GM10266 (cell line): Measurements from ENCODE around the gene TPBGL.

ENCODE experiments used
- DNase-seq: peaks from one replicate; pipeline ENCODE4 v3.0.0; 2012; ENCODE audit errors: extremely low spot score
- TF ChIP-seq, protein P1 (sequence below): IDR thresholded peaks from 2 replicates; pipeline ENCODE4 v1.5.1; 2012; ENCODE audit warnings: mild to moderate bottlenecking, low read depth; ENCODE audit not compliant: control insufficient read depth, insufficient read depth; ENCODE audit errors: missing control alignments

TPBGL gene

DNA sequence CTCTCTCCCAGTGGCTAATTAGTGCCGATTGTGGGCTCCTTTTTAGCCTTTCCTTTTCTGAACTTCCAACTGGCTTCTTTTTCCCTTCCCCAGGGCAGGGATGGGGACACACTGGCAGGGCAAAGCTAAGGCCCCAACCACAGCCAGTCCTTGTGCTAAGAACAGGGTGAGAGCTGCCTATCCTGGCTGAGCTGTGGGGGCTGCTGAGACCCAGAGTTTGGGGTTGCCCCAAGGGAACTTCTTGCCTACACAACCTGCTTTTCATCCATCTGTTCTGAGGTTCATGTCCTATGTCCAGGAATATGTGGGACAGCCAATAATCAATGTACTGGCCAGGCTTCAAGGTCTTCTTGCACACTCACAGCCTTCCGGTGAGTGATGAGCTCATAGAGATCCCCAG lies 10.0 kb upstream of the TPBGL start:
- DNase-seq: no peak
- TF ChIP-seq, protein P1, sequence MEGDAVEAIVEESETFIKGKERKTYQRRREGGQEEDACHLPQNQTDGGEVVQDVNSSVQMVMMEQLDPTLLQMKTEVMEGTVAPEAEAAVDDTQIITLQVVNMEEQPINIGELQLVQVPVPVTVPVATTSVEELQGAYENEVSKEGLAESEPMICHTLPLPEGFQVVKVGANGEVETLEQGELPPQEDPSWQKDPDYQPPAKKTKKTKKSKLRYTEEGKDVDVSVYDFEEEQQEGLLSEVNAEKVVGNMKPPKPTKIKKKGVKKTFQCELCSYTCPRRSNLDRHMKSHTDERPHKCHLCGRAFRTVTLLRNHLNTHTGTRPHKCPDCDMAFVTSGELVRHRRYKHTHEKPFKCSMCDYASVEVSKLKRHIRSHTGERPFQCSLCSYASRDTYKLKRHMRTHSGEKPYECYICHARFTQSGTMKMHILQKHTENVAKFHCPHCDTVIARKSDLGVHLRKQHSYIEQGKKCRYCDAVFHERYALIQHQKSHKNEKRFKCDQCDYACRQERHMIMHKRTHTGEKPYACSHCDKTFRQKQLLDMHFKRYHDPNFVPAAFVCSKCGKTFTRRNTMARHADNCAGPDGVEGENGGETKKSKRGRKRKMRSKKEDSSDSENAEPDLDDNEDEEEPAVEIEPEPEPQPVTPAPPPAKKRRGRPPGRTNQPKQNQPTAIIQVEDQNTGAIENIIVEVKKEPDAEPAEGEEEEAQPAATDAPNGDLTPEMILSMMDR: no peak

GRCh38 chr11:75233754-75234172 lies 6.8 kb upstream of the TPBGL start:
- TF ChIP-seq, protein P1: no peak
- DNase-seq: no peak

- no peak for DNase-seq
- TF ChIP-seq, protein P1: no peak
Observed at GRCh38 chr11:75236062-75236461, 4.5 kb upstream of the TPBGL start.

DNA sequence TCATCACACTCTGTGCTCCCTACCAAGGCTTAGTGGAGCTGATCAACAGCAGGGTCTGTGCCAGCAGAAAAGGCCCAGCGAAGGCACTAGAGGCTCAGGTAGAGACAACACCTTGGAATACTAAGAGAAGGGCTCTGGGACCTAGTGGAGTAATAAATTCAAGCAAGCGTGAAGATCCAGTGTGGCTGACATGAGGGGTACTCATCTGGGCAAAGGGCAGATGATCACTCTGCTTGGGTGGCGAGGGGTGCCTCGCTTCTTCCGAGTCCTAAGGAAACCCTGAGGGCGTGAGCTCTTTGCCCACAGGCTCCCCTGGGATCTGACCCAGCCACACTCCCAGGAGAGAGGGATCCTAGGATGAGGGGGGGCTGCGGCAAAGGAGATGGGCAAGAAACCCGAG lies 3.5 kb upstream of the TPBGL start:
- TF ChIP-seq, protein P1: no peak
- no peak for DNase-seq

DNA sequence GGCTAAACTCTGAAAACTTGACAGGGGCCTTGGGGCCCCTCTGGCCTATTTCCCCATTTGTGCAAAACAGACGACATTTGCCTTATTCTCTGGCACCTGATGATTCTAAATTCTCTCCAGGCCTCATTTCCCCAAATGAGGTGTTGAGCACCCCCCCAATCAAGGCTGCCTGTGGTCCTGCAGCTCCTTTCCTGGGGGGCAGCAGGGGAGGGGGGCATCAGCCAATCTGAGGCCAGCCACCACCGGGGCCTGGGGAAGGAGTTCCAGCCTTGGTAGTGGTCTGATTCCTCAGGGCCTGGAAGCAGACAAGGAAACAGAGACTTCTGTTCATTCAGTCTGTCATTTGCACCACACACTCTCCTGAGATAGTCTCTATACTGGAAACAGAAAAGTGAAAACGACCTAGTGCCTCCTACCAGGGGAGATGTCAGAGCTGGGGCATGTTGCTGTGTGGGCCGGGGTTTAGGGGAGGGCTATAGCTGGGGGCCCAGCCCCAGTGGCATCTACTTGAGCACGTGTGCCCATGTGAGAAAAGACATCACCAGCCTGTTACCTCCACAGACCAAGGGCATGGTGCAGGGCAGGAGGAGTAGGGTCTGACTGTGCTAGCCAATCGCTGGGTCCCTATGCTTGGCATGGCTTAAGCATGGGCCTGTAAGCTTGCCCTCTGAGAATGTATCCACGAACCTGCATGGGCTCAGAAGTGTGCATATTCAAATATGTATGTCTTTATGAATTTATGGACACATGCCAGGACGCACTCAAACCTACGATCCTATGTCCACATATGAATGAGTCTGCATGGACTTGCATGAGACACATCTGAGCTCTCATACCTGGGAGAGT lies 1.8 kb upstream of the TPBGL start:
- DNase-seq: no peak
- TF ChIP-seq, protein P1: no peak

DNA sequence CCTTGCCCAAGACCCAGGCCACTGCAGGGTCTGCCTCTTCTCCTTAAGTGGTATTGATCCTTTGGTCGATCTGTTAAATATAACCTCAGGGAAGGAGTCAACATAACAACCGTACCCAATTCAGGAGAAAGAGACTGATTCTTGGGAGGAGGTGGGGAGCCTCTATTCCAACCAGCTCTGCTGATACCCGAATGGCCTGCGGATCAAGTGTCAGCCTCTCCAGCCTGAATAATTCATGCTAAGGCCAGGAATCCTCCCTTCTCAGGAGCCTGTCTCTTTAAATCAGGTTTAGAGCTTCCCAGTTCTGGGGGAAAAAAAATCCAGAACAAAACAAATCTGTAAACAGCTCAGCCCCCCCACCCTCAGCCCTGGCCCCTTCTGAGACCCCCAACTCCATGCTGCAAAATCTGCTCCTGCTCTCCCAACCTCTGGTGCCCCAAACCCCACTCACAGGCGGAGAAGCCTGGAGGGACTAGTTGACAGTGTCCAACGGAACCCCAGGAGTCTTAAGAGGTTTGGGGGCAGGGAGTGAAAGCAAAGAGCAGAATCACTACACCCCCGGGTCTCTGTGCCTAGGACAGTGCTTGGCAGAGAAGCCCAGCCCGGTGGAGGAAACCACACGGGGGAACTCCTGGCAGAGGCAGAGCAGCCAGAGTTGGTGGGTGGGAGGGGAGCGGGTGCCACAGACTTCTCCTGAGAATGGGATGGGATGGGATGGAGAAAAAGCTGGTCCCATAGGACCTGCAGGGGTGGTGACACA lies 863 bp upstream of the TPBGL start:
- TF ChIP-seq, protein P1: no peak
- no peak for DNase-seq
